Natural killer cell (primary cell): Measurements from ENCODE around the gene CEP112. TPM values are rescaled to one million over a fixed set of nuclear protein-coding genes. Genes with fewer than 3 reads are reported as not detected.
"Not testable (repeated sequence)": the region's sequence is repeated elsewhere in the genome, so short reads cannot be mapped to it uniquely, and the experiment has no call there.

Experiments used
- ATAC-seq, 3 donors: fragments of 150-1000 bp in 2 of 3; fragments of 200-7000 bp in 1 of 3; cut with Tn5 transposase; 1 replicate in 1 of 3; 2 replicates in 2 of 3; pipeline ENCODE4 v1.10.0; 2021; ENCODE audit warnings: mild to moderate bottlenecking in 2 of 3, moderate library complexity in 2 of 3
- DNase-seq, 2 donors: peaks; one replicate each; pipeline versions ENCODE4 v3.0.0 to v3.0.0-alpha.2; 2013 to 2021; ENCODE audit warnings: mixed read lengths in 1 of 2
- H3K27ac ChIP-seq: one replicate; pipeline ENCODE4 v1.5.1; 2013; ENCODE audit warnings: mild to moderate bottlenecking, low read length
- H3K27me3 ChIP-seq: one replicate; pipeline ENCODE4 v1.6.1; 2013; ENCODE audit warnings: low read length; ENCODE audit not compliant: control insufficient read depth, insufficient read depth
- H3K36me3 ChIP-seq: one replicate; pipeline ENCODE4 v1.6.1; 2013; ENCODE audit warnings: low read length; ENCODE audit not compliant: control insufficient read depth, insufficient read depth
- H3K4me1 ChIP-seq: one replicate; pipeline ENCODE4 v1.6.1; 2013; ENCODE audit warnings: low read length; ENCODE audit not compliant: control insufficient read depth, insufficient read depth
- H3K4me3 ChIP-seq: one replicate; pipeline ENCODE4 v1.5.1; 2013; ENCODE audit warnings: low read length
- H3K9me3 ChIP-seq: one replicate; pipeline ENCODE4 v1.6.1; 2013; ENCODE audit warnings: low read length; ENCODE audit not compliant: control insufficient read depth, insufficient read depth
- H3K27ac Mint-ChIP-seq, 2 donors: one replicate each; pipeline ENCODE4 v1.8.0; 2022; ENCODE audit warnings: mild to moderate bottlenecking in 2 of 2, mixed read lengths in 2 of 2, moderate library complexity in 1 of 2
- H3K27me3 Mint-ChIP-seq, 2 donors: one replicate each; pipeline ENCODE4 v1.8.0; 2022; ENCODE audit warnings: low read depth in 2 of 2, mixed read lengths in 2 of 2
- H3K36me3 Mint-ChIP-seq: one replicate; pipeline ENCODE4 v1.8.0; 2022; ENCODE audit warnings: mixed read lengths
- H3K4me1 Mint-ChIP-seq, 2 donors: one replicate each; pipeline ENCODE4 v1.8.0; 2022; ENCODE audit warnings: mixed read lengths in 2 of 2
- H3K4me3 Mint-ChIP-seq: one replicate; pipeline ENCODE4 v1.8.0; 2022; ENCODE audit warnings: mild to moderate bottlenecking, moderate library complexity, mixed read lengths
- H3K9me3 Mint-ChIP-seq, 2 donors: one replicate each; pipeline ENCODE4 v1.8.0; 2022; ENCODE audit warnings: mixed read lengths in 2 of 2
- WGBS: methylation state at CpG from one replicate; pipeline ENCODE4 v1.1.7; 2013; ENCODE audit warnings: missing lambda C conversion rate; ENCODE audit not compliant: insufficient coverage; 5-methylcytosine and 5-hydroxymethylcytosine counted together
- intact Hi-C: fragments of 100-400 bp; cut with micrococcal nuclease; formaldehyde crosslinking; loops from one replicate; pipeline ENCODE4 v1.14.2; 2022
- total RNA-seq, 4 donors: library from RNA; stranded (reverse); fragments of 120-200 nt in 1 of 4; gene quantifications; one replicate each; pipeline versions ENCODE4 v1.2.3 to v1.2.4, GENCODE V29; 2013 to 2022
- TF ChIP-seq, protein P1 (sequence below): fragments of 200-600 bp; IDR thresholded peaks from one replicate; pipeline ENCODE4 v1.8.0; 2022; ENCODE audit warnings: antibody characterized with exemption

CEP112 gene
- total RNA-seq, 3 donors from 2014 or later (not counting 1 experiment from before 2014, with no cell fraction given): 0.60 to 1.1 (median 0.85) TPM

DNA sequence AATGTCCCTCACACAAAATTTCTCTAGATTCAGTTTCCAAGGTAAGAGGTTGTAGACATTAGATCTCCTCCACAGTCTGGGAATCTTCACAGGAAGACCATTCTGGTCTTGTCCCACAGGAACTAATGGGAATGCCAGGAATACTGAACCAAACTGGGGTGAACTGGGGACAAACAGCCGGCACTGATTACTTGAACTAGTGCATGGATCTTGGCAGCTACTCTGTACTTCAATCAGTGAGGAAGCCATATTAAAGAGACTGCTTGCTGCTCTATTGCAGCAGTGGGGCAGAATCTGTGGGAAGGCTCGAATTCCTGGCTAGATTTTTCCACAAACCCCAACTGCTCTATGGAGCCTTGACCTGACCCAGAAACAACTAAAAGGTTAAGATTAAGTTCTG, 361.6 kb downstream of the CEP112 start:
- Histone ChIP-seq H3K36me3 (no peaks in the 10 kb centered on the region), H3K9me3 (peaks cover 7% of the 10 kb centered on the region), H3K27me3 (no peaks in the 10 kb centered on the region), H3K4me1 (no peaks in the 10 kb centered on the region), H3K4me3 (no peak overlapping the region), H3K27ac (no peak overlapping the region)
- H3K27me3 Mint-ChIP-seq: peaks cover 3 to 19% of the 10 kb centered on the region in 2 donors
- TF ChIP-seq, protein P1, sequence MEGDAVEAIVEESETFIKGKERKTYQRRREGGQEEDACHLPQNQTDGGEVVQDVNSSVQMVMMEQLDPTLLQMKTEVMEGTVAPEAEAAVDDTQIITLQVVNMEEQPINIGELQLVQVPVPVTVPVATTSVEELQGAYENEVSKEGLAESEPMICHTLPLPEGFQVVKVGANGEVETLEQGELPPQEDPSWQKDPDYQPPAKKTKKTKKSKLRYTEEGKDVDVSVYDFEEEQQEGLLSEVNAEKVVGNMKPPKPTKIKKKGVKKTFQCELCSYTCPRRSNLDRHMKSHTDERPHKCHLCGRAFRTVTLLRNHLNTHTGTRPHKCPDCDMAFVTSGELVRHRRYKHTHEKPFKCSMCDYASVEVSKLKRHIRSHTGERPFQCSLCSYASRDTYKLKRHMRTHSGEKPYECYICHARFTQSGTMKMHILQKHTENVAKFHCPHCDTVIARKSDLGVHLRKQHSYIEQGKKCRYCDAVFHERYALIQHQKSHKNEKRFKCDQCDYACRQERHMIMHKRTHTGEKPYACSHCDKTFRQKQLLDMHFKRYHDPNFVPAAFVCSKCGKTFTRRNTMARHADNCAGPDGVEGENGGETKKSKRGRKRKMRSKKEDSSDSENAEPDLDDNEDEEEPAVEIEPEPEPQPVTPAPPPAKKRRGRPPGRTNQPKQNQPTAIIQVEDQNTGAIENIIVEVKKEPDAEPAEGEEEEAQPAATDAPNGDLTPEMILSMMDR: no peak
- 75% methylated on average over 2 of the region's 2 CpGs for WGBS
- H3K27ac Mint-ChIP-seq: no peak overlapping the region
- peaks cover 25% of the 10 kb centered on the region for H3K36me3 Mint-ChIP-seq
- no peak overlapping the region for H3K4me3 Mint-ChIP-seq
- intact Hi-C loops: no loop called here
- no peak for ATAC-seq
- no peaks in the 10 kb centered on the region for H3K4me1 Mint-ChIP-seq
- peaks cover 12 to 23% of the 10 kb centered on the region in 2 donors for H3K9me3 Mint-ChIP-seq
- DNase-seq: no peak

DNA sequence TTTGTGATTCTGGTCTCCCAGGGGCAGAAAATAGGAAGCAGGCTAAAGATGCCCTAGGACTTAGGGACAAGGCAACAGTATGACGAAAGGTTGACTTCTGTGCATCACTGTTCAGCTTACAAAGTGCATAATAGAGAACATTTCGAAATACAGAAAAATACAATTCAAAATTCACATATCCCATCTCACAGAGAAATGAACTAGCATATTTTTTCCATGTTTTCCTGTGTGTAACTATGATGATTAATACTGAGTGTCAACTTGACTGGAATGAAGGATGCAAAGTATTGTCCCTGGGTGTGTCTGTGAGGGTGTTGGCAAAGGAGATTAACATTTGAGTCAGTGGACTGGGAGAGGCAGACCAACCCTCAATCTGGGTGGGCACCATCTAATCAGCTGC, 365.4 kb downstream of the CEP112 start:
- DNase-seq, H3K9me3 ChIP-seq, intact Hi-C loops, H3K4me3 ChIP-seq, H3K27me3 Mint-ChIP-seq, H3K4me3 Mint-ChIP-seq, ATAC-seq, H3K36me3 ChIP-seq, H3K4me1 Mint-ChIP-seq, H3K9me3 Mint-ChIP-seq, H3K36me3 Mint-ChIP-seq, H3K27ac ChIP-seq, H3K27me3 ChIP-seq, H3K27ac Mint-ChIP-seq, H3K4me1 ChIP-seq: not testable (repeated sequence)
- WGBS: 83% methylated on average over 2 of the region's 2 CpGs

DNA sequence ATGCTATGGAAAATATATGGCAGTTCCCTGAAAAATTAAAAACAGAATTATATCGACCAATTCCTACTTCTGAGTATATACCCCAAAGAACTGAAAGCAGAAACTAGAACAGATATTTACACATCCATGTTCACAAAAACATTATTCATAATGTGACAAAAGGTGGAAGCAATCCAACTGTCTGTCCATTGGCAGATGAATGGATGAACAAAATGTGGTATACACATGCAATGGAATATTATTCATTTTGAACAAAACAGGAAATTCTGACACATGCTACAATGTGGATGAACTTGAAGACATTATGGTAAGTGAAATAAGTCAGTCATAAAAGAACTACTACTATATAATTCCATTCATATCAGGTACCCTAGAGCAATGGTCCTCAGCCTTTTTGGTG, 367.0 kb downstream of the CEP112 start:
- H3K4me1 ChIP-seq: no peaks in the 10 kb centered on the region
- H3K9me3 Mint-ChIP-seq: no peaks in the 10 kb centered on the region
- H3K27me3 ChIP-seq: no peaks in the 10 kb centered on the region
- H3K36me3 ChIP-seq: no peaks in the 10 kb centered on the region
- WGBS: no CpG with 5 or more reads among the region's 1 CpG
- H3K9me3 ChIP-seq: no peaks in the 10 kb centered on the region
- intact Hi-C loops: no loop called here
- DNase-seq: no peak
- H3K4me3 ChIP-seq: no peak overlapping the region
- H3K36me3 Mint-ChIP-seq: no peaks in the 10 kb centered on the region
- no peak overlapping the region for H3K27ac ChIP-seq
- no peak overlapping the region for H3K4me3 Mint-ChIP-seq
- TF ChIP-seq, protein P1: no peak
- no peak for ATAC-seq
- H3K27me3 Mint-ChIP-seq: peaks cover 5 to 7% of the 10 kb centered on the region in 2 donors
- H3K4me1 Mint-ChIP-seq: no peaks in the 10 kb centered on the region
- H3K27ac Mint-ChIP-seq: no peak overlapping the region

DNA sequence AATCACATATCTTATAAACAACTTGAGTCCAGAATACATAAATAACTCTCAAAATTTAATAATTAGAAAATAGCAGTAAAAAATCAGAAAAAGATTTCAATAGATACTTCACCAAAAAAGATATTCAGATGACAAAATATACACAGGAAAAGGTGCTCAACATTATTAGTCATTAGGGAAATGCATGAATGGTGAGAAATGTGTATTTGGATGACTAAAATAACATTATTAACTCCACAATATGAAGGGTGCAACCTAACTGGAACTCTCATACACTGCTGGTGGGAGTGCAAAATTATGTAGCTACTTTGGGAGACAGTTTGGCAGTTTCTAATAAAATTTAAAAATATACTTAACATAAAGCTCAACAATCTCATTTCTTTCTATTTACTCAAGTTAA, 368.2 kb downstream of the CEP112 start:
- Mint-ChIP-seq H3K27me3 (peaks cover 7 to 13% of the 10 kb centered on the region in 2 donors), H3K27ac (no peak overlapping the region), H3K36me3 (no peaks in the 10 kb centered on the region), H3K9me3 (no peaks in the 10 kb centered on the region), H3K4me3 (no peak overlapping the region), H3K4me1 (no peaks in the 10 kb centered on the region)
- Histone ChIP-seq H3K27me3 (no peaks in the 10 kb centered on the region), H3K27ac (no peak overlapping the region), H3K4me3 (no peak overlapping the region), H3K4me1 (no peaks in the 10 kb centered on the region), H3K36me3 (no peaks in the 10 kb centered on the region), H3K9me3 (no peaks in the 10 kb centered on the region)
- no peak for DNase-seq
- intact Hi-C loops: no loop called here
- TF ChIP-seq, protein P1: no peak
- no peak for ATAC-seq
